GOT3 (cell line): ENCODE data around the gene KCTD18.

Source experiments
- DNase-seq: peaks from one replicate; lab custom pipeline; 2025; ENCODE audit warnings: mixed read lengths; lab: John Stamatoyannopoulos, UW

Gene KCTD18

GRCh38 chr2:200455958-200456421 lies 53.9 kb downstream of the KCTD18 start:
- DNase-seq, result no peak

- no peak for DNase-seq
Observed at GRCh38 chr2:200454927-200455801, 54.7 kb downstream of the KCTD18 start.

- DNase-seq, result no peak
Observed at GRCh38 chr2:200453853-200454534, 55.9 kb downstream of the KCTD18 start.

GRCh38 chr2:200453142-200453852 lies 56.6 kb downstream of the KCTD18 start:
- DNase-seq, result no peak

GRCh38 chr2:200452377-200452776 lies 57.5 kb downstream of the KCTD18 start:
- no peak for DNase-seq

- no peak for DNase-seq
Observed at GRCh38 chr2:200451511-200451910, 58.4 kb downstream of the KCTD18 start.

GRCh38 chr2:200450288-200450687 lies 59.6 kb downstream of the KCTD18 start:
- DNase-seq, result no peak

- DNase-seq, result no peak
Observed at GRCh38 chr2:200449149-200449548, 60.7 kb downstream of the KCTD18 start.

- no peak for DNase-seq
Observed at GRCh38 chr2:200448455-200448854, 61.4 kb downstream of the KCTD18 start.

GRCh38 chr2:200447139-200447855 lies 62.6 kb downstream of the KCTD18 start:
- DNase-seq, result no peak

GRCh38 chr2:200446612-200447011 lies 63.3 kb downstream of the KCTD18 start:
- DNase-seq, result no peak

- DNase-seq, result no peak
Observed at GRCh38 chr2:200445284-200445683, 64.6 kb downstream of the KCTD18 start.

- no peak for DNase-seq
Observed at GRCh38 chr2:200444530-200444929, 65.3 kb downstream of the KCTD18 start.

GRCh38 chr2:200443916-200444315 lies 66.0 kb downstream of the KCTD18 start:
- DNase-seq, result no peak

- DNase-seq, result no peak
Observed at GRCh38 chr2:200443376-200443775, 66.5 kb downstream of the KCTD18 start.

GRCh38 chr2:200442471-200442870 lies 67.4 kb downstream of the KCTD18 start:
- DNase-seq, result no peak

GRCh38 chr2:200439981-200440380 lies 69.9 kb downstream of the KCTD18 start:
- no peak for DNase-seq
